Measurements from ENCODE around the gene SHC3. TPM values are rescaled to one million over a fixed set of nuclear protein-coding genes. Genes with fewer than 3 reads are reported as not detected.

SHC3 gene
- total RNA-seq, 2 donors from 2014 or later = 1.5 to 1.8 TPM

DNA sequence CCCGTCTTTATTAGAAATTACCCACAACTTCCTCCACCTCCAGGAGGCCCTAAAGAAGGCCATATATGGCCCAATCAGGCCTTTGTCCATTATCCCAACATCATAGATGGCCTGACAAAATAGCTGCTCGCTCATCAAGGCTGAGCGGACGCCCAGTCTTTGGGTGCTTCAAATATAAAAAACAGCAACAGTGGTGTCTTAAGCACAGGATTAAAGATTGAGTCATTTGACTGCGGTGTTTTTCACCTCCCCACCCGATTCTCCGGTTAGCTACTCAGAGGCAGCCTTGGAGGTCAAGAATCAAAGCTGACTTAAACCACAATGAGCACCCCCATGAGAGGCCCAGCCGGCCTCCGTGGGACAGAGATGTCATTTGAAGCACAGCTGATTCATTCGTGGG, 168.6 kb downstream of the SHC3 start:
- no peaks in the 10 kb centered on the region for H3K4me1 ChIP-seq (ENCODE audit: control insufficient read depth in 1 of 2, low read depth in 2 of 2)
- no peak overlapping the region for H3K4me3 ChIP-seq
- no peak for TF ChIP-seq CTCF (IDR thresholded peaks at IDR 0.05)
- H3K9me3 ChIP-seq = no peaks in the 10 kb centered on the region
- ATAC-seq (ENCODE audit: insufficient number of reproducible peaks, low FRiP score, low read depth) = no peak
- H3K27ac ChIP-seq = no peak overlapping the region
- DNase-seq (ENCODE audit: low spot score) = no peak
- no peaks in the 10 kb centered on the region for H3K36me3 ChIP-seq
- H3K27me3 ChIP-seq (replicated peaks; ENCODE audit: insufficient read depth) = no peaks in the 10 kb centered on the region

GRCh38 chr9:89009546-89009840, 169.1 kb downstream of the SHC3 start:
- DNase-seq (ENCODE audit: low spot score) = no peak
- Histone ChIP-seq H3K4me3 (no peak overlapping the region), H3K36me3 (no peaks in the 10 kb centered on the region), H3K9me3 (no peaks in the 10 kb centered on the region), H3K27ac (no peak overlapping the region), H3K27me3 (replicated peaks; ENCODE audit: insufficient read depth) (no peaks in the 10 kb centered on the region), H3K4me1 (ENCODE audit: control insufficient read depth in 1 of 2, low read depth in 2 of 2) (no peaks in the 10 kb centered on the region)
- ATAC-seq (ENCODE audit: insufficient number of reproducible peaks, low FRiP score, low read depth) = no peak
- no peak for TF ChIP-seq CTCF (IDR thresholded peaks at IDR 0.05)

DNA sequence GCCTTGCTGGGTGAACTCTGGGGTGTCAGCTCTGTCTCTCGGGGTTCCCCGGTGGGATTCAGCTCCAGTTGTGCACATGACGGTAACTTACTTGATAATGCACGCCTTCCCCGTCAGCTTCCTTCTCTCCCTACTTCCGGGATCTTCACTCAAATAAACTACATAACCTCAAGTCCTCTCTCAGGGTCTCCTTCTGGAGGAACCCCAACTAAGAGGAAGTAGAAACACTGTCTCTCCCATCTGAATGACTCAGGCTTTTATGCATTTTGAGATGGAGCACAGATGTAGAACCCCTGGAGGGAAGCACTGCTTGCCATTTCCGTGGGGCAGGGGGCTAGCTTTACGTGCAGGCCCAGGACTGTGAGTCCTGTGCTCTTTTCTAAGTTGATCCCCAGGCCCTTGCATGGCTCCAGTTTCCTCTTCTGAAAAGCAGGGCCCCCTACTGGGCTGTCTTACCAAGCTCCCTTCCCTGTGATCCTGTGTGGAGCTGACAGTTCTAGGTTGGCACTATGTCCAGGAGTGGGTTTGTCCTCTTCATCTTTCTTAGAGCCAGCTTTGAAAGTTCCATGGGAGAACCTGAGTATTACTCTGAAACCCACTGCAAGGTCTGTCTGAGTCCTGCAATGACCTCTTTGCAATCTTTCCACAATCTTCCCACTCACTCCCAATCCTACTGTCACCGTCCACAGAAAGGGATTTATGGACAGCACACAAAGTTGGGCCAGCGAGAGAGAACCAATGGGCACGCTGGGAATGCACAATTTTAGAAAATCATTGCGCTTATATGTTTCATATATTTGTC, 169.7 kb downstream of the SHC3 start:
- Histone ChIP-seq H3K4me1 (ENCODE audit: control insufficient read depth in 1 of 2, low read depth in 2 of 2) (no peaks in the 10 kb centered on the region), H3K27me3 (replicated peaks; ENCODE audit: insufficient read depth) (no peaks in the 10 kb centered on the region), H3K36me3 (no peaks in the 10 kb centered on the region), H3K4me3 (no peak overlapping the region), H3K9me3 (no peaks in the 10 kb centered on the region), H3K27ac (no peak overlapping the region)
- no peak for TF ChIP-seq CTCF (IDR thresholded peaks at IDR 0.05)
- ATAC-seq (ENCODE audit: insufficient number of reproducible peaks, low FRiP score, low read depth) (no peak), DNase-seq (ENCODE audit: low spot score) (no peak)

DNA sequence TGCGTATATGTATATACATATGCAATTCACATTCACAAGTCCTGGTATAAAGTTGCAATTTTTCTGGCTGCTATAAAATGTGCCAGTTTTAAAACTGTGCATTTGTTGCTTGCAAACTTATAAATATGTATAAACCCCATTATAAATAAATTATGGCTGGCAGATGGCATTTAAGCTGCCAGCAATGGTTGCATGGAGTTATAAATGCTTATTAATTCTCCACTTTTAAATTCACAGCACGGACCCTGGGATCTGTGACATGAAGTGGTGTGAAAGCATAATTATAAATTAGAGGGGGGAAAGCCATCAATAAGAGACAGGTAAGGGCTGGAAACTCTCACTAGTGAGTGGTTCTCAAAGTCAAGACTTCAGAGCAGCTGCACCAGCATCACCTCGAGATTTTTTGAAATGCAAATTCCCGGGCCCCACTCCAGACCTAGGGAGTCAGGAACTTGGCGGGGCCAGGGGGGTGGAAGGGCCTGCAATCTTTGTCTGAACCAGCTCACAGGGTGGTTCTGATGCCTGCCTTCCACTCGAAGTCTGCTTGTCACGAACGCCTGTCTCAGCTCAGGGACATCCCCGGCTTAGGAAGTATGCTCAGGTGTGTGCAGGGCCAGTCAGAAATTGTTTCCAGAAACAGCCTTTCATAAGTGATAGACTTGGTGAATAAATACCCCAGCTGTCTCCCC, 170.4 kb downstream of the SHC3 start:
- Histone ChIP-seq H3K9me3 (no peaks in the 10 kb centered on the region), H3K27me3 (replicated peaks; ENCODE audit: insufficient read depth) (no peaks in the 10 kb centered on the region), H3K4me3 (no peak overlapping the region), H3K4me1 (ENCODE audit: control insufficient read depth in 1 of 2, low read depth in 2 of 2) (no peaks in the 10 kb centered on the region), H3K27ac (no peak overlapping the region), H3K36me3 (peaks cover 5% of the 10 kb centered on the region)
- no peak for DNase-seq (ENCODE audit: low spot score)
- no peak for TF ChIP-seq CTCF (IDR thresholded peaks at IDR 0.05)
- no peak for ATAC-seq (ENCODE audit: insufficient number of reproducible peaks, low FRiP score, low read depth)

DNA sequence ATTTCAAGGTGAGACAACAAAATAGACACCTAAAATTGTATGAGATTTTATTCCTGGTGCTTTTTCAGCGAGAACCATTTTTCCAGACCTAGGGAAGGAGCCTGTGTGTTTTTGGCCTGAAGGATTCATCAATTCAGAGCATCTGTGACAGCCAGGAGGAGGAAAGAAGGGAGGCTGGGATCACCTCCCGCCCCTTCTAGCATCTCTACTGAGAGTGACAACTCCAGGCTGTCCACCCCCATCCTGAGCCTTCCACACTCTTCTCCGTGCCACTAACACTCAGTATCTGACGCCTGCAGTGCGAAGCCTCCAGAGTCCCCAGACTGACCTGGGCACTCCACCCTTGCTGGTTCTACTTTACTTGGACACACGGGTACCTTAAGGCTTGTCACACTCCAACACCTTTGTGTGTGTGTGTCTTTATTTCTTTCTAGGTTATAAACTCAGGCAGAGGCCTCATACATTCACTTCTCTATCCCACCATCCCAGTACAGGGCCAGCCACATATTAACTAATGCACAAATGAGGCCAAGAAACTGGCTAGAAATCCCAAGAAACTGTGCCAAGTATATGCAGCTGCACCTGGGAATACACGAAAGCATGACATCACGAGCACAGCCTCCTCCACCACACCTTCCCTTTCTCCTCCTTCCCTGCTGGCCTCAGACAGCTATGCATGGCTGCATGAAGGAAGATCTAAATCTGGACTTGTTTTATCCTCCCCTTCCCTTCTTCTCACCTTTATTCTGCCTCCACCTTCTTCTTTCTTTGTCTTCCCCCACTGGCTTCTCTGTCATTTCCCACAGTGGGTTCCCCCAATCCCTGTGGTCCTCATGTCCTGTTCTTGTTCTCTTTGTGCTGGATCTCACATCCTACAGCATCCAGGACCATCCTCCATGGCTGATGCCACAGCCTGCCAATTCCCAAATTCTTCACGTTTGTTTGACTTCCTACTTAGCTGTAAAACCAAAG, 171.3 kb downstream of the SHC3 start:
- ATAC-seq (ENCODE audit: insufficient number of reproducible peaks, low FRiP score, low read depth) (no peak), DNase-seq (ENCODE audit: low spot score) (no peak)
- Histone ChIP-seq H3K27me3 (replicated peaks; ENCODE audit: insufficient read depth) (no peaks in the 10 kb centered on the region), H3K36me3 (peaks cover 15% of the 10 kb centered on the region), H3K27ac (no peak overlapping the region), H3K4me1 (ENCODE audit: control insufficient read depth in 1 of 2, low read depth in 2 of 2) (no peaks in the 10 kb centered on the region), H3K4me3 (no peak overlapping the region), H3K9me3 (no peaks in the 10 kb centered on the region)
- no peak for TF ChIP-seq CTCF (IDR thresholded peaks at IDR 0.05)

Data from thoracic aorta (tissue), 2 donors.